Stimulated activated CD4-positive, alpha-beta T cell treated with anti-CD3 and anti-CD28 coated beads, Interleukin-4, amount 100 ng/mL, for 4 hours (primary cell): ENCODE measurements around the gene AQR.
"Not testable (repeated sequence)": the region's sequence is repeated elsewhere in the genome, so short reads cannot be mapped to it uniquely, and the experiment has no call there.

ENCODE experiments used
- DNase-seq, 2 experiments: peaks; one replicate each; pipeline ENCODE4 v3.0.0-alpha.2; 2020

The AQR gene

GRCh38 chr15:34952481-34952880 is 17.1 kb downstream of the AQR start:
- no peak for DNase-seq

DNA sequence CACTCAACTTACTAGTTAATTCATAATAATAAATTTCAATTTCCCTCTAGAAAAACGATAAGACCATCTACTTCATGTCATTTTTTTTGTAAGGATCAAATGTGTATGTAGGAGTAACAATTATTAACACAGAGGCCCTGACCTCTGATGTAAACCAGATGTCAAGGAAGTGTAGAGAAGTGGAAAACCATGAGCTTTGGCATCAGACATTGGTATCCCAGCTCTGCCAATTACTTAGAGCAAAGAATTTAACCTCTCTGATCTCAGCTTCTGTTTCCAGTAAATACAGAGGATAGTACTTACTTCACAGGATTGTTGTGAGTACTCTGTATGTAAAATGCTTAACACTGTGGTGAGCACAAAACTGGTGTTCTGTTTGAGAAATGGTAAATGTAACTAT is 17.5 kb downstream of the AQR start:
- no peak for DNase-seq

GRCh38 chr15:34944936-34945335 is 24.6 kb downstream of the AQR start:
- DNase-seq = no peak

DNA sequence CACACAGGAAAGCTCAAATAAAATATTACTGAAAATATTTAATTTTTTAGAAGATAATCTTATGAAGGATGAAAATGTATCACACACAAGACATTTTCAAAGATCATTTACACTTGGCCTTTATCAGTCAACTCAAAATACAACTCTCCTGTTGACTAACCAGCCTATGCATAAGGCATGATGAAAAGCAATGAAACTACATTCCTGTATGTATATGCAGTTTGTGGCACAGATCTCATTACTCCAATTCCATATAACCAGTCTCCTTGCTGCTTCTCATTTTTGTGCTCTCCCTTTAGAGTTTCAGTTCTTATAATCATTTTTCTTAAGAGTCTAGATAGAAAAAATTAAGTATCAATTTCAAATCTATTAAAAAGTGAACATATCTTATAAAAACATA is 25.8 kb downstream of the AQR start:
- no peak for DNase-seq

DNA sequence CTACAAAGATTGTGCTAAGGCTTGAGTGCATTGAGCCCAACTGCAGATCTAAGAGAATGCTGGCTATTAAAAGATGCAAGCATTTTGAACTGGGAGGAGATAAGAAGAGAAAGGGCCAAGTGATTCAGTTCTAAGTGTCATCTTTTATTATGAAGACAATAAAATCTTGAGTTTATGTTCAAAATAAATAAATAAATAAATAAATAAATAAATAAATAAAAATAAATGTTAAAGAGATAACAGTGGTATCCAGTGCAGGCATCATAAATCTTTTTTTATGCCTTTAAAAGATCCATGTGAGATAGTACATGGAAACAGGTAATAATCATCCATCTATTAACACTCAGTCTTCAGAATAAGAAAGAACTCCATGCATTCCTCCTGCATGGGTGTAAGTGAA is 26.3 kb downstream of the AQR start:
- DNase-seq = not testable (repeated sequence)

DNA sequence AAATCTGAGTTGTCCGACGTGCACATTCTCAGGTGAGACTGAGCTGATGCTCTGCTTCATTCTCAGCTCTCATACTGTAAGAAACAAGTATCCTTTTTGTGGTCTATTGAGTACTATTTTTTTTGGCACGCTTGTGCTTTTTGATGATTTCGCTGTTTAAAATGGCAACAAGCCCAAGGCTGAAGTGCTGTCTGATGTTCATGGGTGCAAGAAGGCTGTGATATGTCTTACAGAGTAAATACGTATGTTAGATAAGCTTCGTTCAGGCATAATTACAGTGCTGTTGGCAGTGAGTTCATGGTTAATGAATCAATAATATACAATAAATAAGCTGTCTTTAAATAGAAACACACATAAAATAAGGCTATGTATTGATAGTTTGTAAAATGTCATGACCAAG is 27.2 kb downstream of the AQR start:
- DNase-seq = no peak

- DNase-seq = no peak
These were observed 27.7 kb downstream of the AQR start for GRCh38 chr15:34941831-34942230.

- DNase-seq = no peak
These were observed 28.3 kb downstream of the AQR start for GRCh38 chr15:34941185-34941698.

DNA sequence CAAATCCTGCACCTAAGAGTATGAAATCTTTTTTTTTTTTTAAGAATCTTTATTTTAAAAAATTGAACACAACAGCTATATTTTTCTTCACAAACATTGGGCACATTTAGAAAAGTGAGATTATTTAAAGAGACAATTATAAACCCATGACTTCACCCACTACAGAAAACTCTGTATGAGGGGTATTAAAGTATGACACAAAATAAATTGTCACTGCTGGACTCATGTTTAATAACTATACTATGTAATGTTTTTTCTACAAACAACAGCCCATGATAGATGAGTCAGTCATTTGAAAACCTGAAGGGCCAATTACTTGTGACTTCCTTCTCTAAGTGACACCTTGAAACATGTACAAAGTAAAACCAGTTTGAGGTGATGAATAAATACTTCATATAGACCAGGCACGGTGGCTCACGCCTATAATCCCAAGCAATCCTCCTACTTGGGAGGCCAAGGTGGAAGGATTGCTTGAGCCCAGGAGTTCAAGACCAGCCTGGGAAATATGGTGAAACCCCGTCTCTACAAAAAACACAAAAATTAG is 36.0 kb downstream of the AQR start:
- DNase-seq = no peak

DNA sequence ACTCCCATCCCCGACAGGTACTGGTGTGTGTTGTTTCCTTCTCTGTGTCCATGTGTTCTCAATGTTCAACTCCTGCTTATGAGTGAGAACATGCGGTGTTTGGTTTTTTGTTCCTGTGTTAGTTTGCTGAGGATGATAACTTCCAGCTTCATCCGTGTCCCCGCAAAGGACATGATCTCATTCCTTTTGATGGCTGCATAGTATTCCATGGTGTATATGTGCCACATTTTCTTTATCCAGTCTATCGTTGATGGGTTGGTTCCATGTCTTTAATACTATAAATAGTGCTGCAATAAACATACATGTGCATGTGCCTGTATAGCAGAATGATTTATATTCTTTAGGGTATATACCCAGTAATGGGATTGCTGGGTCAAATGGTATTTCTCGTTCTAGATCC is 41.2 kb downstream of the AQR start:
- not testable (repeated sequence) for DNase-seq

- no peak for DNase-seq
These were observed 41.8 kb downstream of the AQR start for GRCh38 chr15:34927726-34928125.

DNA sequence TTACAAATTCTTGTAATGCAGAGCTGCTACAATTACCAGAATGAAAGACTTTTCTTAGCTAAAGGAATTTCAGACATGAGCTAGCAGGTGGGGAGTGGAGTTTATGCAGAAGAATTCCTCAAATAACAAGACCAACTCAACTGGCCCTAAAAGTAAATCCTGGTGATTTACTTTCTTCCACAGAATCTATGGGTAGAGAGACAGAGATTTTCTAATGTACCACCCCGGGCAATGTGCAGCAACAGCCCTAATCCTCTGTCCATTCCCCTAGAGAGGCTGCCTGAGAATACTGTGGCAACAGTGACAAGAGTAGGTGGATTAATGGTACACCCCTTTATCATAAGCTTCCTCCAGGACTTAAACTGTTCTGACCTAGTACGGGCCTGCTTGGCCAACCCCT is 55.2 kb downstream of the AQR start:
- DNase-seq = no peak

GRCh38 chr15:34905047-34905446 is 64.5 kb downstream of the AQR start:
- no peak for DNase-seq

- DNase-seq = no peak
These were observed 65.0 kb downstream of the AQR start for GRCh38 chr15:34904527-34904926.

DNA sequence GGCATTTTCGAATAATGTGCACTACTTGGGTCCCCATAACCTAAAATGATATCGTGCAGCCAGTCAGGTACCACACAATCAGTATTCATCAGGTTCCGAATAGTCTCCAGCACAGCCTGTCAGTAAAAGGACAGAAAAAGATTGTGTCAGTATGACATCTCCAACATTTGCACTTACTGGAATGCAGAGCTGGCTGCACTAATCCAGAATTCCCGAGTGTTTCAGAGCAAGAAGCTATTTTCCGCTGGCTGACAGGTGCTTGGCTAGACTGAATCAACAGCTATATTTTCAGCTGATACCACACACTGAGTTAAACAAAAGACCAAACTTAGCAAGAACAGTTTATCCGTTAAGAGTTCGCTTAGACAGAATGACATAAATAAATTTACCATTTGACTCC is 68.8 kb downstream of the AQR start:
- no peak for DNase-seq

DNA sequence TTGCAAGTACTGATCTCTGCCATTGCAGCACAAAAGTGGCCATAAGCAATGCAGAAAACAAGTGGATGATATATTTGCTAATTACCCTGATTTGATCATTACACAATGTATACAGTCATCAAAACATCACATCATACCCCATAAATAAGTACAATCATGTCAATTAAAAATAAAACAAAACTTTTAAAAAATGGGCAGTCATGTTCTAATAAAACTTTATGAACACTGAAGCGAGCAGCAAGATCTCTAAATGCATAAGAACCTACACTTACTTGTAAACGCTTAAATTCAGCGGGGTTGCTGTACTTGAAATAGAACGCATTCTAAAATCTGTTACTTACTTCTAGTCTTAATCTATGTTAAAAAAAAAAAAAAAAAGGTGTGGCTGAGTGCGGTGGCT is 73.4 kb downstream of the AQR start:
- no peak for DNase-seq

- DNase-seq = no peak
These were observed 75.6 kb downstream of the AQR start for GRCh38 chr15:34893967-34894366.

- no peak for DNase-seq
These were observed 76.5 kb downstream of the AQR start for GRCh38 chr15:34892963-34893591.

- DNase-seq = no peak
These were observed 79.1 kb downstream of the AQR start for GRCh38 chr15:34890424-34890823.

- no peak for DNase-seq
These were observed 80.1 kb downstream of the AQR start for GRCh38 chr15:34889476-34889875.

DNA sequence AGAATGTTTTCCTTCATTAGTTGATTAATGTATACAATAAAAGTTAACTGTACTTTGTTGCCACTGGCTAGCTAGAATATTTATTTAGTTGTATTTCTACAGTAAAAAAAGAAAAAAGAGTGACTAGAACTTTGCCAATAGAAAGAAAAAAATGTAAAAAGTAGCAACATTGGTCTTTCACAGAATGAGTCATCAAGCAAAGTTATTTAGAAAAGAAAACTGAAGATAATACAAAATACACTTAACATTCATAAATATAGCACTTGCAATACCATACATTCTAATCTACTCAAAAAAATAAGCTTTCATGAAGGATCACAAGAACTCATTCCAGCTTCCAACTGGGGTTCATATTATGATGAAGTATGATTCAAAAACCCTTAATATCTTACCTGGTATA is 83.4 kb downstream of the AQR start:
- no peak for DNase-seq

GRCh38 chr15:34883633-34884032 is 85.9 kb downstream of the AQR start:
- no peak for DNase-seq

GRCh38 chr15:34883042-34883441 is 86.5 kb downstream of the AQR start:
- no peak for DNase-seq

GRCh38 chr15:34879107-34879506 is 90.4 kb downstream of the AQR start:
- no peak for DNase-seq

DNA sequence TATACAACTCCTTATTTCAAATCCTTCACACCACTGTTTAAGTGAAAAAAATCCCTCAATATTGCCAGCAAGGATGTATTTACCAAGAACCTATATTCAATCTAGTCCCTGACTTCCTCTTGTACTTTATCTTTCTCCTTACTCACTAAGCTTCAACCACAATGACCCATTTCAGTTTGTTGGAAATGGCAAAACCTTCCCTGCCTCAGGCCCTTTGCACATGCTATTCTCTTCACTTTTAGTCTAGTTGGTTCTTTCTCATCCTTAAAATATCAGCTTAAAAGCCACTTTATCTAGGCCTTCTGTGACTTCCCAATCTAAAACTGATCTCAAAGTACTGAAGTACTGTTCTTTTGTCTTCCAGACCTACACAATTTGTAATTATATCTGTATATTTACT is 92.9 kb downstream of the AQR start:
- no peak for DNase-seq
